OCI-LY1 (cell line): ENCODE data around the gene TEX28.
"Not testable (repeated sequence)": the region's sequence is repeated elsewhere in the genome, so short reads cannot be mapped to it uniquely, and the experiment has no call there.

Experiments used
- H2AFZ ChIP-seq: fragments of 200-600 bp; sonication (generic), shearing (Covaris generic); 2 replicates; pipeline ENCODE4 v1.6.0; 2014; ENCODE audit warnings: antibody characterized with exemption, mild to moderate bottlenecking, low read length
- H3F3A ChIP-seq: fragments of 200-600 bp; sonication (generic), shearing (Covaris generic); 2 replicates; pipeline ENCODE4 v1.6.0; 2014; ENCODE audit warnings: mild to moderate bottlenecking, antibody characterized with exemption, low read length, moderate library complexity; ENCODE audit not compliant: insufficient read depth
- H3K27ac ChIP-seq: fragments of 200-600 bp; sonication (generic); 2 replicates; pipeline ENCODE4 v1.5.1; 2014; ENCODE audit warnings: low read length, mixed run types, mild to moderate bottlenecking, low read depth; ENCODE audit not compliant: poor library complexity, severe bottlenecking
- H3K27me3 ChIP-seq: fragments of 200-600 bp; sonication (generic); 2 replicates; pipeline ENCODE4 v1.6.0; 2014; ENCODE audit warnings: antibody characterized with exemption, mild to moderate bottlenecking, low read length, moderate library complexity; ENCODE audit not compliant: insufficient read depth
- H3K36me3 ChIP-seq: fragments of 200-600 bp; sonication (generic); 2 replicates; pipeline ENCODE4 v1.6.1; 2014; ENCODE audit warnings: mild to moderate bottlenecking, antibody characterized with exemption, low read length, moderate library complexity, mixed read lengths; ENCODE audit not compliant: insufficient read depth
- H3K4me1 ChIP-seq: fragments of 200-600 bp; sonication (generic); 2 replicates; pipeline ENCODE4 v1.5.1; 2014; ENCODE audit warnings: mild to moderate bottlenecking, low read length, moderate library complexity; ENCODE audit not compliant: insufficient read depth, severe bottlenecking
- H3K4me2 ChIP-seq: fragments of 200-600 bp; sonication (generic), shearing (Covaris generic); 2 replicates; pipeline ENCODE4 v1.6.1; 2014; ENCODE audit warnings: low read length
- H3K4me3 ChIP-seq: fragments of 200-600 bp; sonication (generic); 2 replicates; pipeline ENCODE4 v1.5.1; 2014; ENCODE audit warnings: low read length, low read depth, mild to moderate bottlenecking, mixed read lengths; ENCODE audit not compliant: poor library complexity, severe bottlenecking
- H3K79me2 ChIP-seq: fragments of 200-600 bp; shearing (Covaris generic); 2 replicates; pipeline ENCODE4 v1.6.1; 2016; ENCODE audit warnings: mixed run types, low read length, mixed read lengths; ENCODE audit not compliant: insufficient read depth
- H3K9ac ChIP-seq: fragments of 200-600 bp; sonication (generic), shearing (Covaris generic); 2 replicates; pipeline ENCODE4 v1.6.1; 2014; ENCODE audit warnings: mild to moderate bottlenecking, low read length, mixed read lengths
- H3K9me2 ChIP-seq: fragments of 200-600 bp; sonication (generic), shearing (Covaris generic); 2 replicates; pipeline ENCODE4 v1.6.1; 2014; ENCODE audit warnings: low read depth, mild to moderate bottlenecking, low read length, mixed read lengths
- H3K9me3 ChIP-seq: fragments of 200-600 bp; shearing (Covaris generic); 2 replicates; pipeline ENCODE4 v1.6.1; 2014; ENCODE audit warnings: low read length, mixed read lengths
- H4K20me1 ChIP-seq: fragments of 200-600 bp; sonication (generic), shearing (Covaris generic); 2 replicates; pipeline ENCODE4 v1.6.0; 2016; ENCODE audit warnings: mild to moderate bottlenecking, low read length; ENCODE audit not compliant: insufficient read depth
- EZH2 ChIP-seq: fragments of 200-600 bp; sonication (generic), shearing (Covaris generic); IDR thresholded peaks from 2 replicates; pipeline ENCODE4 v1.8.0; 2017; ENCODE audit warnings: borderline replicate concordance, mixed run types, mild to moderate bottlenecking, antibody characterized with exemption, low read length, moderate library complexity, mixed read lengths
- TF ChIP-seq, protein P1 (sequence below): fragments of 200-600 bp; sonication (generic), shearing (Covaris generic); IDR thresholded peaks from 2 replicates; pipeline ENCODE4 v1.5.1; 2017; ENCODE audit warnings: mild to moderate bottlenecking, antibody characterized with exemption, low read length, moderate library complexity, mixed read lengths

TEX28 gene, protein sequence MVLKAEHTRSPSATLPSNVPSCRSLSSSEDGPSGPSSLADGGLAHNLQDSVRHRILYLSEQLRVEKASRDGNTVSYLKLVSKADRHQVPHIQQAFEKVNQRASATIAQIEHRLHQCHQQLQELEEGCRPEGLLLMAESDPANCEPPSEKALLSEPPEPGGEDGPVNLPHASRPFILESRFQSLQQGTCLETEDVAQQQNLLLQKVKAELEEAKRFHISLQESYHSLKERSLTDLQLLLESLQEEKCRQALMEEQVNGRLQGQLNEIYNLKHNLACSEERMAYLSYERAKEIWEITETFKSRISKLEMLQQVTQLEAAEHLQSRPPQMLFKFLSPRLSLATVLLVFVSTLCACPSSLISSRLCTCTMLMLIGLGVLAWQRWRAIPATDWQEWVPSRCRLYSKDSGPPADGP

GRCh38 chrX:154294791-154295574, at the start of gene TEX28:
TSS of gene TEX28 (minus strand) at chrX:154295124. CDS start at chrX:154292117, 3,007 bp downstream.
- H3K4me3 ChIP-seq = no peak within 1 kb of the TSS
- H3K79me2 ChIP-seq = no peaks in the 10 kb centered on the region
- no peaks in the 10 kb centered on the region for H4K20me1 ChIP-seq
- H2AFZ ChIP-seq = no peak within 1 kb of the TSS
- H3K27me3 ChIP-seq = no peaks in the 10 kb centered on the region
- no peak within 1 kb of the TSS for H3K9ac ChIP-seq
- no peaks in the 10 kb centered on the region; the same call in 1 of the 2 replicates for H3K36me3 ChIP-seq
- H3F3A ChIP-seq = no peaks in the 10 kb centered on the region
- H3K9me2 ChIP-seq = no peaks in the 10 kb centered on the region
- H3K4me2 ChIP-seq = no peak within 1 kb of the TSS
- no peaks in the 10 kb centered on the region for H3K4me1 ChIP-seq
- no peaks in the 10 kb centered on the region for H3K9me3 ChIP-seq
- H3K27ac ChIP-seq = no peak within 1 kb of the TSS
- no peak for TF ChIP-seq EZH2
- TF ChIP-seq, protein P1, sequence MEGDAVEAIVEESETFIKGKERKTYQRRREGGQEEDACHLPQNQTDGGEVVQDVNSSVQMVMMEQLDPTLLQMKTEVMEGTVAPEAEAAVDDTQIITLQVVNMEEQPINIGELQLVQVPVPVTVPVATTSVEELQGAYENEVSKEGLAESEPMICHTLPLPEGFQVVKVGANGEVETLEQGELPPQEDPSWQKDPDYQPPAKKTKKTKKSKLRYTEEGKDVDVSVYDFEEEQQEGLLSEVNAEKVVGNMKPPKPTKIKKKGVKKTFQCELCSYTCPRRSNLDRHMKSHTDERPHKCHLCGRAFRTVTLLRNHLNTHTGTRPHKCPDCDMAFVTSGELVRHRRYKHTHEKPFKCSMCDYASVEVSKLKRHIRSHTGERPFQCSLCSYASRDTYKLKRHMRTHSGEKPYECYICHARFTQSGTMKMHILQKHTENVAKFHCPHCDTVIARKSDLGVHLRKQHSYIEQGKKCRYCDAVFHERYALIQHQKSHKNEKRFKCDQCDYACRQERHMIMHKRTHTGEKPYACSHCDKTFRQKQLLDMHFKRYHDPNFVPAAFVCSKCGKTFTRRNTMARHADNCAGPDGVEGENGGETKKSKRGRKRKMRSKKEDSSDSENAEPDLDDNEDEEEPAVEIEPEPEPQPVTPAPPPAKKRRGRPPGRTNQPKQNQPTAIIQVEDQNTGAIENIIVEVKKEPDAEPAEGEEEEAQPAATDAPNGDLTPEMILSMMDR = no peak

DNA sequence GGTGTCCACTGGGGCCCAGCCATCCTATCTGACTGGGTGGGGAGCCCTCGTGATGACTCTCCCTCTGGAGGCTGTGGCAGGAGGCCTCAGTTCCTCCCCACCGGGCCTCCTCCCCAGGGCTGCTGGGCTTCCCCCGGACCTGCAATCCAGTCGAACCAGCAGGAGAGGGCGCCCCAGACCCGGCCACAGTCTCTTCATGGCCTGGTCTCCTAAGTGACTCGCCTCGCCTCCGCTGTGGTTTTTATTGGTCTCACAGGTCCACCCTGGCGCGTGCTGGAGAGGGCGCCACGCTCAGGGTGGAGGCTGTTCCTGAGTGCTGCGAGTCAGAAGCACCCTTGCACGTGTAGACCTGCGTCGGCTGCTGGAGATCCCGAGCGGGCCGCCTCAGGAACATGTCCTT, 48.7 kb upstream of the TEX28 start:
- not testable (repeated sequence) for H3K9me2 ChIP-seq, H2AFZ ChIP-seq, H3K4me3 ChIP-seq, H3K4me2 ChIP-seq, H4K20me1 ChIP-seq, H3K4me1 ChIP-seq, H3K27ac ChIP-seq, H3K79me2 ChIP-seq, H3K36me3 ChIP-seq, H3K9me3 ChIP-seq, H3F3A ChIP-seq, H3K9ac ChIP-seq, H3K27me3 ChIP-seq

GRCh38 chrX:154343063-154343462, 48.1 kb upstream of the TEX28 start:
- H3K9me3 ChIP-seq, H3K27me3 ChIP-seq, H3K36me3 ChIP-seq, H3K27ac ChIP-seq, H3K79me2 ChIP-seq, H3K4me1 ChIP-seq, H2AFZ ChIP-seq, H3K9ac ChIP-seq, H3K4me3 ChIP-seq, H3K4me2 ChIP-seq, H3F3A ChIP-seq, H3K9me2 ChIP-seq, H4K20me1 ChIP-seq: not testable (repeated sequence)

DNA sequence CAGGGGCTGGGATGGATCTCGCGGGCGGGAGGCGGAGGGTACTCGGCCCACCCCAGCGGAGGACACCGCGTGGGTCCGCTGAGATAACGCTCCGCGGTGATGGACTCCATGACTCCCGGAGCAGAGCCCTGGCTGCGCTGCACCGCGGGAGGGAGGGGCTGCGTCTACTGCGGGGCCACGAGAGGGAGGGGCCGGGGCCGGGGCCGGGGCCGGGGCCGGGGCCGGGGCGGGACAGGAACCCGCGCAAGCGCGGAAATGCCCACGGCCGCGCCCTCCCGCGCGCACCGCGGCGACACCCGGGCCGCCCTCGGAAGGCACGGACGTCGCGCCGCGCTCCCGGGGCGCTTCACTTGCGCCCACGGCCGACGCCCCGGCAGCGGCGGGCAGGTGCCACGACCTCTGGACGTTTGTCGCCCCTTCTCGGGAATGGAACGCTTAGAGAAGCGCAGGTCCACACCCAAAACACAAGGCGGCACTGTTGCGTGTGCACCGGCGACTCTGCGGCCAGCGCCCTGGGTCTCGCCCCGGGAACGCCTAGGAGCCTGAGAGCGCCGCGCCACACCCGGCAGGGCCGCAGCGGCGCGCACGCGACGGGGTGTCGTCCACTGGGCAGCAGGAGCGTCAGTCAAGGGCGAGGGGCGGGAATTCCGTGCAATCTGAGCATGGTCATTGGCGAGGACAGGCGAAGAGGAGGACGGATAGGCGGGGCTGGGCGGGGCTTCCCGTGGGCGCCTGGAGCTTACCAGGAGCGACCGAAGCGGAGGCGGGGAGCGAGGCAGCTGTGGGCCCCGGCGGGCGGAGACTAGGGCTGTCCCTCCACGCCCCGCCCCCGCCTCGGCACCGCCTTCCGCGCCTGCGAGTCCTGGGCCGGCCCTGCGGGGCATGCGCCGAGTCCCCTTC, 46.7 kb upstream of the TEX28 start:
- H3K27ac ChIP-seq = not testable (repeated sequence)

More for the DNA sequence above, 46.7 kb upstream of the TEX28 start:
- H3K27me3 ChIP-seq, H3K79me2 ChIP-seq, H3K9me3 ChIP-seq, H3K36me3 ChIP-seq, H4K20me1 ChIP-seq, H3K4me3 ChIP-seq, H3K9ac ChIP-seq, H2AFZ ChIP-seq, H3K4me2 ChIP-seq, H3K9me2 ChIP-seq, H3F3A ChIP-seq, H3K4me1 ChIP-seq: not testable (repeated sequence)
